Measurements from ENCODE around the gene TGFB1. TPM values are rescaled to one million over a fixed set of nuclear protein-coding genes. Genes with fewer than 3 reads are reported as not detected.

Gene TGFB1
- total RNA-seq, 1 experiment from 2014 or later: 30.1 TPM

DNA sequence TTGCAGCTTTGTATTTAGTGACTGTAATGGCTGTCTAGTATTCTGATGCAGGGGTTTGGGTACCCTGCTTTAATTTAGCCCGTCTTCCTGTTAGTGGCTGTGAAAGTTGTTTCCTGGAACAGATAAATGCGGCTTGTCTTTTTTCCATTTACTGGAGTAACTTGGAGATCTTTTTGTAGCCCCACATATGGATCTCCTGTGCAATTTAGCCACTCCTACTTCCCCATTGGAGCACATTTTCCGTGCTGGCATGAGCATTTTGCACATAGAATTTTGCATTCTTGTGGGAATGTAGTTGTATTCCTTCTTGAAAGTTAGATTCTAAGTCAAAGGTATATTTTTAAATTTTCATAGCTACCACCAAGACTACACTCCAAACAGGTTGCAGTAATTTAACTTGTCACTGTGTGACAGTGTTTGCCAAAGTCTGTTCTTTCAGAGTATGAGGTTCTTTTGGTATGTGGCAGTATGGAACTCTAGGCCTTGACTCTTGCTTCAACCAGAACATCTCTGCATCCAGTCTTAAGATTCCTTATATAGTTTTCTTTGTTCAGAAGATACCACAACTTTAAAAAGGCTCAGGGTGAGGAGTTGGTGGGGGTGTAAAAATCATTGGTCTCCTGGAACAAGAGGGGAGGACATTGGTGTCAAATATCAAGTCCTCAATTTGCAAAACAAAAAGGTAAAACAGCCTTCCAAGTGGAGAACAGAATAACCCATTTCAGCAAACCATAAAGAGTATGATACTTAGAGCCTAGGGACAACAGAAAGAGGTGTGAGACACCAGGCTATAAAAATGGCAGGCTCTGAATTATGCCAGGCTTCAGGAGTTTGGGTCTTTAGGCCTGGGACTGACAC, 64.8 kb downstream of the TGFB1 start:
- H3K18ac ChIP-seq (ENCODE audit: insufficient read length, low read depth, low read length): no peak overlapping the region
- Mint-ChIP-seq H3K36me3 (ENCODE audit: insufficient read depth in 1 of 3, low read depth in 3 of 3) (peaks cover 59 to 97% (median 93%) of the 10 kb centered on the region in 3 experiments), H3K27ac (peak overlapping the region in 2 of 3 experiments; percentile 87 to 90; a peak in 6 of 7 replicates), H3K4me1 (peaks cover 17 to 26% of the 10 kb centered on the region in 2 experiments), H3K27me3 (ENCODE audit: low read depth) (no peaks in the 10 kb centered on the region), H3K4me3 (peak overlapping the region in 1 of 2 experiments; percentile 41; a peak in 2 of 5 replicates), H3K9me3 (no peaks in the 10 kb centered on the region)
- no peak overlapping the region for H4K5ac ChIP-seq (ENCODE audit: insufficient read length, low read depth, low read length)
- H3K14ac ChIP-seq (ENCODE audit: insufficient read depth, low read length): no peak overlapping the region
- H3K23me2 ChIP-seq (ENCODE audit: insufficient read length, low read depth, low read length, poor library complexity, severe bottlenecking): no peaks in the 10 kb centered on the region
- H3K79me1 ChIP-seq (ENCODE audit: insufficient read depth, low read depth, low read length, poor library complexity, severe bottlenecking): peaks cover 5% of the 10 kb centered on the region
- H4K20me1 ChIP-seq (ENCODE audit: control insufficient read depth, insufficient read depth, insufficient read length): no peaks in the 10 kb centered on the region
- no peak overlapping the region for H2BK120ac ChIP-seq (ENCODE audit: low read depth, low read length, poor library complexity, severe bottlenecking)
- H3K27me3 ChIP-seq (ENCODE audit: insufficient read depth, low read length): no peaks in the 10 kb centered on the region
- no peak overlapping the region for H2BK20ac ChIP-seq (ENCODE audit: low read depth, low read length, poor library complexity, severe bottlenecking)
- H2AFZ ChIP-seq (ENCODE audit: low read length): no peak overlapping the region
- TF ChIP-seq, protein P1, sequence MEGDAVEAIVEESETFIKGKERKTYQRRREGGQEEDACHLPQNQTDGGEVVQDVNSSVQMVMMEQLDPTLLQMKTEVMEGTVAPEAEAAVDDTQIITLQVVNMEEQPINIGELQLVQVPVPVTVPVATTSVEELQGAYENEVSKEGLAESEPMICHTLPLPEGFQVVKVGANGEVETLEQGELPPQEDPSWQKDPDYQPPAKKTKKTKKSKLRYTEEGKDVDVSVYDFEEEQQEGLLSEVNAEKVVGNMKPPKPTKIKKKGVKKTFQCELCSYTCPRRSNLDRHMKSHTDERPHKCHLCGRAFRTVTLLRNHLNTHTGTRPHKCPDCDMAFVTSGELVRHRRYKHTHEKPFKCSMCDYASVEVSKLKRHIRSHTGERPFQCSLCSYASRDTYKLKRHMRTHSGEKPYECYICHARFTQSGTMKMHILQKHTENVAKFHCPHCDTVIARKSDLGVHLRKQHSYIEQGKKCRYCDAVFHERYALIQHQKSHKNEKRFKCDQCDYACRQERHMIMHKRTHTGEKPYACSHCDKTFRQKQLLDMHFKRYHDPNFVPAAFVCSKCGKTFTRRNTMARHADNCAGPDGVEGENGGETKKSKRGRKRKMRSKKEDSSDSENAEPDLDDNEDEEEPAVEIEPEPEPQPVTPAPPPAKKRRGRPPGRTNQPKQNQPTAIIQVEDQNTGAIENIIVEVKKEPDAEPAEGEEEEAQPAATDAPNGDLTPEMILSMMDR (conservative IDR thresholded peaks at IDR 0.05): no peak
- H3K4me2 ChIP-seq (ENCODE audit: insufficient read depth, insufficient read length, low read length): peak overlapping the region; percentile 26
- H2BK5ac ChIP-seq (ENCODE audit: insufficient read length, low read length): no peak overlapping the region
- no peak overlapping the region for H2BK12ac ChIP-seq (ENCODE audit: insufficient read length, low read depth, low read length)
- no peaks in the 10 kb centered on the region for H3K79me2 ChIP-seq (ENCODE audit: insufficient read depth, low read length)
- WGBS (ENCODE audit: extremely low coverage, insufficient read length, low lambda C conversion rate): no CpG with 5 or more reads among the region's 3 CpGs
- no peak overlapping the region for H3K9ac ChIP-seq (ENCODE audit: extremely low read depth, insufficient read length, low read length)
- H4K91ac ChIP-seq (ENCODE audit: insufficient read length, low read depth, low read length): no peak overlapping the region
- H3K4ac ChIP-seq (ENCODE audit: low read depth, low read length): no peak overlapping the region
- H3K4me1 ChIP-seq (ENCODE audit: insufficient read depth, low read length): peaks cover 7% of the 10 kb centered on the region; the same call in 1 of the 2 replicates
- no peak overlapping the region for H3K56ac ChIP-seq (ENCODE audit: insufficient read length, low read depth, low read length)
- no peak overlapping the region for H3T11ph ChIP-seq (ENCODE audit: low read length)
- H2AK5ac ChIP-seq (ENCODE audit: insufficient read length, low read length): no peak overlapping the region
- no peak overlapping the region for H4K8ac ChIP-seq (replicated peaks; ENCODE audit: insufficient read length, low read depth, low read length)
- no peak overlapping the region for H2BK15ac ChIP-seq (ENCODE audit: low read depth, low read length)
- no peaks in the 10 kb centered on the region for H3K9me3 ChIP-seq (ENCODE audit: control insufficient read depth, low read depth, low read length)
- no peak overlapping the region for H3K27ac ChIP-seq (ENCODE audit: insufficient read length, low read depth, low read length)
- no peak for DNase-seq
- no peak overlapping the region for H3K23ac ChIP-seq (ENCODE audit: insufficient read length, low read depth, low read length)

Other genes starting within 250 kb of the TGFB1 start
- gene CYP2F1, start 239.5 kb downstream of the TGFB1 start, total RNA-seq (2021): 0.63 TPM in 1 of 2 replicates, not detected in the other
- 159 and 175 TPM in 2 replicates for gene CYP2S1, start 160.7 kb downstream of the TGFB1 start, total RNA-seq (2021)
- 29.4 and 30.3 TPM in 2 replicates for gene AXL, start 134.7 kb downstream of the TGFB1 start, total RNA-seq (2021)
- gene HNRNPUL1, start 89.5 kb downstream of the TGFB1 start, total RNA-seq (2021): 309 and 315 TPM in 2 replicates
- 37.2 and 39.4 TPM in 2 replicates for gene CCDC97, start 43.8 kb downstream of the TGFB1 start, total RNA-seq (2021)
- gene B9D2, start 10.2 kb upstream of the TGFB1 start, total RNA-seq (2021): 4.8 and 5.2 TPM in 2 replicates
- gene TMEM91, start 22.6 kb upstream of the TGFB1 start, total RNA-seq (2021): 5.7 and 6.1 TPM in 2 replicates
- 58.7 and 62.1 TPM in 2 replicates for gene EXOSC5, start 43.4 kb upstream of the TGFB1 start, total RNA-seq (2021)
- gene BCKDHA, start 43.9 kb upstream of the TGFB1 start, total RNA-seq (2021): 21.1 and 28.3 TPM in 2 replicates
- gene B3GNT8, start 73.5 kb upstream of the TGFB1 start, total RNA-seq (2021): 0.86 and 0.96 TPM in 2 replicates
- 70.5 and 74.7 TPM in 2 replicates for gene DMAC2, start 86.0 kb upstream of the TGFB1 start, total RNA-seq (2021)
- gene ERICH4, start 89.2 kb upstream of the TGFB1 start, total RNA-seq (2021): not detected in 2 replicates
- not detected in 2 replicates for gene CEACAM21, start 222.2 kb upstream of the TGFB1 start, total RNA-seq (2021)

Measured in H9 (cell line).